ENCODE results near the gene NPTX1.

Gene NPTX1

GRCh38 chr17:80459234-80459633 is 17.2 kb downstream of the NPTX1 start:
- ATAC-seq: no peak
- no peak for DNase-seq

- DNase-seq (no peak), ATAC-seq (no peak)
These were observed 18.4 kb downstream of the NPTX1 start for GRCh38 chr17:80458016-80458415.

DNA sequence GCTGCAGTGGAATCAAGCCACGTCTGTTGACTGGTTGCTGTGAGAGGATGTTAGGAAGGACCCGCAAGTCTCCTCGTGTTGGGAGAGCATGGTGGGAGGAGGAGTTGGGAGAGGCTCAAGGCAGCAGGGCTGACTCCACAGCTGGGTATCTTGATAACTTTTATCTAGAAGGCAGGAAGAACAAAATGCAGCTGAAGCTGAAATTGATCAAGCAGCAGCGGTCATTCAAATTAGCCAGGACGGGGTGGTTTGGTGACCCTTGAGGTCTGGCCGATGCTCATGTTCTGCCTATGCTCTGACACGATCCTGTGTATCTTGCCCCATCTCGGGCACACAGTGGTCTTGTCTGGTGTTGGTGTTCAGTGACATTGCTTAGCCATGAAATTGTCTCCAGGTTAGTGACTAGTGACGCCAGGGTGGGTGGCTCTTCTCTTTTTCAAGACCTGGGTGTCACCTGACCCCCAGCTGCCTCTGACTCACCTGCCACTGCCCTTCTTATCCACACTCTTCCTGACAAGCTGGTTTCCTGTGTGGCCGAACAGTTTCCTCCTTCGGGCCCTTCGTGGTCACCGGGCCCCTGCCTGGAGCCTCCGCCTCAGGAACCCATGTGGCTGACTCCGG is 19.1 kb downstream of the NPTX1 start:
- peak; percentile 34 for DNase-seq
- ATAC-seq: no peak

DNA sequence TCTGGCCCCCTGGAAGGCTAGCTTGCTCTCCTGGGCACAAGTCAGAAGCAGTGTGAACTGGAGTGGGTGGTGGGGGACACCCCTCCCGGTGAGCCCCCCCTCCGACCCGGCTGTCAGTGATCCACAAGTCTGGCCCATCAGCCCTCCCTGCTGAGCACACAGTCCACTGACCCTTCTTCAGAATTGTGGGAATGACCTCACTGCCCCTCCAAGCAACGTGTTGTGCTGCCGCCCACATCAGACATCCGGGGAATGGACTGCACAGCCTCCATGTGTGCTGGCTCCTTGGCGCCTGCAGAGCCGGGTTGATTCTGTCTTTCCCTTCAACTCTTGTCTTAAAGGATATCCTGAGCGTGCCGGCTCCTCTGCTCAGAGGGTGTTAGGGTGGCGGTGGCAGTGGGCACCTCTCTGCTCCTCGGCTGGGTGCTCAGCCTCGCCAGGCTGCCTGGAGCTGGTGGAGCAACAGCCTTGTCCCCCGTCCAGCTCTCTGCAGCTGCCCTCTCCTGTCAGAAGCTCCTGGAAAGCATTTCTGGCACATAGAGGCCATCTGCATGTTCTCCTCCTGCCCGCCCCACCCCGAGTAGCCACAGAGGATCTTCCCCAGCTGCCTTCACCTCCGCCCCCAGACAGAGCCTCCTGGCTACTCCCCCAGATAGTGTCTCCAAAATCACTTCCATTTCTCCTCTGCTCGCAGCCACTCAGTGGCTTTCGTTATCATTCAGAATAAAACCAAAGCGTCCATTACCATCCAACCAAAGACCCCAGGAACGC is 19.8 kb downstream of the NPTX1 start:
- DNase-seq (no peak), ATAC-seq (no peak)

GRCh38 chr17:80455784-80456183 is 20.6 kb downstream of the NPTX1 start:
- DNase-seq: no peak
- ATAC-seq: no peak

- DNase-seq (peak; percentile 65), ATAC-seq (peak; percentile 17)
These were observed 21.1 kb downstream of the NPTX1 start for GRCh38 chr17:80455336-80455710.

DNA sequence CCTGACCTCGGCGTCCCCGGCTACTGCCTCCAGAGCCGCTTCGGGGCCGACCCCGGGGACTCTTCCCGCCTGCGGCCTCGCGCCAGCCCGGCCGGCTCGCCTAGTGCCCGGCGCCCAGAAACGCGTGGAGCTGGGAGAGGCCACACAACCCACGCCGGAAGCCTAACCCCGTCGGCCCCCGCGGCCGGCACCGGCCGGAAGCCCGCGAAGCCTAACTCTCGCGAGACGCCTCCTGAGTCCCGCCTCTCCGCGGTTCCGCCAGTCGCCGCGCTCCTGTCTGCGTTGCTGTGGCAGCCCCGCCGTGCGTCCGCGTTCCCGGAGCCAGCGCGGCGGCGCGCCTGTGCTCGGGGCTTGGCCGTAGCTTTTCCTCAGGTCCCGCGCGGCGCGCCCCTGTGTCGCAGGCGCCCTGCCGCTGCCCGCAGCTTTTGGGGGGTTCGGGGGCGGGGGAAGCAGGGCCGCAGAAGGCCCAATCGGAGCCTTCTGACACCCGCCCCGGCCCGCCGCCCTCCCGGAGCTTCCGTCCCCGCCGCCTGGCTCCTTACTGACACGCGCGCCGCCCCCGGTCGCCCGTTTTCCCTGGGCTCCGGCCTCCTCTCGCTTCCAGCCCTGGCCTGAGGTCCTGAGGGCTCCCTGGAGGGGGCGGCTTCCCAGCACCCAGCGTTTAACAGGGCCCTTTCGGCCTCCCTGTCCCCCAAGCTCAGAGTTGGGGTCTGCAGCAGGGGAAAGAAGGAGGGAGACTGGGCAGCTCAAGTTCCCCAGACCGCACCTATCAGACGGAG is 21.7 kb downstream of the NPTX1 start:
- peak; percentile 93 for ATAC-seq

GRCh38 chr17:80453998-80454556 is 22.3 kb downstream of the NPTX1 start:
- ATAC-seq (no peak), DNase-seq (peak; percentile 29)

More for the DNA sequence above, 21.7 kb downstream of the NPTX1 start:
- DNase-seq: peak; percentile 97

GRCh38 chr17:80453126-80453997 is 23.0 kb downstream of the NPTX1 start:
- DNase-seq: no peak
- no peak for ATAC-seq

DNA sequence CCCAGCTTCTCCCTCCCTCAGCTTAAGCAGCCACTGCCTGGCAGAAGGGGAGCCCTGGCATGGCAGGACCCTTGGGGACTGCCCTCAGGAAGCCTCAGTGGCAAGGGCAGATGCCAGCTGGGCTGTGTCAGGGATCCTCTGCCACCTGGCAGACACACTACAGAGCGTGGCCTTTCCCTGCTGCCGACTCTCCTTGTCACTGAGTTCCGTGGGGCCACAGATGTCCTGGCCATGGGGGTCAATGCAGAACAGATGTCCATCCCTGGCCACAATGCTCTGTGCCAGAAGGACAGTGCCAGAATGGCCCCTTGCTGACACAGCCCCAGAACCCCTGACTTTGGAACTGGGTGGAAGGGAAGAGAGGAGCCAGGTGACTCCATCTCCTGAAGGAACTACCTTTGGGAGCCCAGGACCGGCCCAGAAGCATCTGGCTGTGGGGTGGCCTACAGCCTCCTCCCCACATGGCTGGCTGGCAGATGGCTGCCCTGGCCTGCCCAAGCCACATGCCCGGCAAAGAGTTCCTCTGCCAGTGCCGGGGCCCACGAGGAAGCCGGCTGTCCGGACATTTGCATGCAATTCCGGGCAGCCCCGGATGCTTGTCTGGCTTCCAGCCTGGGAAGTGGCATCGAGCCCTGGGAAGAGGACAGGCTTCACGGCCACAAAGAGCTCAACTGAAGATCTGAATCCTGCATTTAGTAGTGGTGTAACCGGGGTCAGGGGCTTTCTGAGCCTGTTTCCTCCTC is 24.1 kb downstream of the NPTX1 start:
- no peak for ATAC-seq
- no peak for DNase-seq

- ATAC-seq (no peak), DNase-seq (no peak)
These were observed 25.2 kb downstream of the NPTX1 start for GRCh38 chr17:80451104-80451775.

DNA sequence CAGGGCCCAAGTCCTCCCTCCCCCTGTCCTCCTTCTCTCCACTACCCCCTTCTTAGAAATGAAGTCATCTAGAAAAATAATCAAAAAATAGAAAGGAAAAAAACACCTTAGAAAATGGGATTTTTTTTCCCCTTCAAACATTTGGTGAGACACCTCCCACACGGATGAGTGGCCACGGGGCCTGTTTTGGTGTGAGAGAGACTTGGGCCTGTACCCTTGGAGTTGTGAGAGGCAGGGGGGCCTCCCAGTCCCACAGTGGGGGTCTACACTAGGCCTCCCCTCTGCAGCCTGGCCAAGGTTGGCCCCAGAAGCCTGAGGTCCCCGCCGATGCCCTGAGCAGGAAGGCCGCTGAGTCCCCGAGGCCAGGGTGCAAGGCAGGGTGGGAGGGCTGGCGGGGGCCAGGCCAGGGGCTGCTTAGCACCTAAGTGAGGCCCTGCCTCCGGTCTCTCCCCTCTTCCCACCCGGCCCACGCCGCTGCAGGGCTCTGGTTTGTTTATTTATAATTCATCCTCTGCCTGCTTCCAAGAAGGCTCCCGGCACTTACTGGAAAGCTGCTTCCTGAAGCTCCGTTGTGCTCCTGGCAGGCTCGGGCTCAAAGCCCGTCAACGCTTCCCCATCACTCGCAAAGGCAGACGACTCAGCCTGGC is 26.4 kb downstream of the NPTX1 start:
- DNase-seq: no peak
- ATAC-seq: no peak

- ATAC-seq: no peak
These were observed 27.0 kb downstream of the NPTX1 start for GRCh38 chr17:80449194-80449929.

GRCh38 chr17:80447790-80448189 is 28.6 kb downstream of the NPTX1 start:
- ATAC-seq (no peak), DNase-seq (no peak)

More at GRCh38 chr17:80449194-80449929, 27.0 kb downstream of the NPTX1 start:
- no peak for DNase-seq

GRCh38 chr17:80446645-80447405 is 29.6 kb downstream of the NPTX1 start:
- DNase-seq (no peak), ATAC-seq (no peak)

DNA sequence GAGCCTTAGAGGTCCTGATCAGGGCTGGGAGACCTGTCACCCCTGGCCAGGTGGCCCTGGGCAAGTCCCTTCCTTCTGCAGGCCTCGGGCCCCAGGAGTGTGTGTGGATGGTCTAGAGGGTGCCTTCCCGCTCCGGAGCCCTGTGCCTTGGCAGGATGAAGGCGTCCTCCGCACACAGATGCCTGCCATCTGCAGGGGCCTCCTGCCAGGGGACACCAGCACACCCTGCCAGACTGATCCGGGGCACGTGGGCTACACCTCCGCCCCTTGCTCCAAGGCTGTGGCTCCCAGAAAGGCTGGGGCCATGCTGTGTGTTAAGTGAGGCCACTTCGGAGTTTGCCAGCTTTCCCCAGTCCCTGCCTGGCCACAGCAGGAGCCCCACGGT is 30.7 kb downstream of the NPTX1 start:
- no peak for DNase-seq
- no peak for ATAC-seq

- DNase-seq (no peak), ATAC-seq (no peak)
These were observed 31.2 kb downstream of the NPTX1 start for GRCh38 chr17:80445007-80445725.

DNA sequence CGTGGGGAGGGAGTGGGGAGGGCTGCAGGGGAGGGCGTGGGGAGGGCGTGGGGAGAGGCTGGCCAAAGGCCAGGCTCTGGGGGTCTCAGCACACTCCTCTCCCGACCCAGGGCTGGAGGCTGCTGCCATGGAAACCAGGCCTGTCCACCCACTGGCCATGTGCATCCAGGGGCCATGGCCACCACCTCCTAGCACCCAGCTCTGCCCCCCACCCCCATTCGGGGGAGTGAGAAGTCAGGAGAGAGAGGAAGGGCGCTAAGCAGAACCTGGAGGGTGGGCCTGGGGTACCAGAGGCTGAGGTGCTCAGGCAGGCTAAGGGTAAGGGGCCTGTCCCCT is 31.8 kb downstream of the NPTX1 start:
- no peak for ATAC-seq

More for the DNA sequence above, 31.8 kb downstream of the NPTX1 start:
- no peak for DNase-seq
